SH-SY5Y (cell line): ENCODE data around the gene SLC24A4.

Source experiments
- GATA2 ChIP-seq: IDR thresholded peaks from 2 replicates; pipeline ENCODE4 v1.6.1; 2011; ENCODE audit warnings: mild to moderate bottlenecking, low read depth, low read length
- GATA3 ChIP-seq: IDR thresholded peaks from 2 replicates; pipeline ENCODE4 v1.6.1; 2011; ENCODE audit warnings: low read depth, mild to moderate bottlenecking, low read length, moderate library complexity

GRCh38 chr14:92490239-92490959 is 167.4 kb downstream of the SLC24A4 start:
- TF ChIP-seq GATA2 (no peak), GATA3 (no peak)
